ENCODE measurements around the gene ANKRD36C.
A peak's percentile ranks its signal among the peaks of the same experiment; 100 is the strongest.
"Not testable (repeated sequence)": the region's sequence is repeated elsewhere in the genome, so short reads cannot be mapped to it uniquely, and the experiment has no call there.

The ANKRD36C gene

DNA sequence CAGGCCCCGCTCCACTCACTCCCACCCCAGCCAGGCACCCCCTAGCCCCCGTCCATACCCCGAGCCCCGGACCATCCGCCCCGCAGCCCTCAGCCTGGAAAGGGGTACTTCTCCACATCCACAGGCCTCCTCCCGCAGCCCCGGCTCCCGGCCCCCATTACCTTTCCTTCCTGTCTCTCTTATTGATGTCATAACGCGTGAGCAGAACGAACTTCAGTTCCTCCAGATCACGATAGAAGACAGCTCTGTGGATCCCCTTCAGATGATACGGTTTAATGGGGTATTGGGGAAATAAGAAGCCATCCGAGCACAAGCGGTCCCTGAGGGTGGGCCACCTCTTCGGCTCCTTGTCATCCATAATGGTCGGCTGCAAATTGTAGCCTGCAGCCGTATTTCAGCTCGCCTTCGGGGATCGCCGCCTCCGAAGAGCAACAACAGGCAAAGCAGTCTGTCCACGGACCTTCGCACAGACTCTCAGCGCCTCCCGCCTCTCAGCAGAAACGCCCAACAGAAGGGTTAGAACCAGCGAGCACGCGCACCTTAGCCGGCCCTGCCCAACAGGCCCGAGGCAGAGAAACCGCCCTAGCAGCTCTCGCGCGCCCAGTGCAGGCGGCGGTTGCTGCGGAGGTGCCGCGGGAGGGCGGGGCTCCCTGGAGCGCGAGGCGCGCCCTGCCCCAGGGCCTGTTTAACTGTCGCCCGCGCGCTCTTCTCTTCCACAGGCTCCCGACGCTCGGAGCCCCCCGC is at the start of gene ANKRD36C:
Gene ANKRD36C (minus strand): TSS at position 474 of the 744 bp plus-strand sequence. CDS start 116 bp downstream, at position 358.
- peak; percentile 26 for DNase-seq

DNA sequence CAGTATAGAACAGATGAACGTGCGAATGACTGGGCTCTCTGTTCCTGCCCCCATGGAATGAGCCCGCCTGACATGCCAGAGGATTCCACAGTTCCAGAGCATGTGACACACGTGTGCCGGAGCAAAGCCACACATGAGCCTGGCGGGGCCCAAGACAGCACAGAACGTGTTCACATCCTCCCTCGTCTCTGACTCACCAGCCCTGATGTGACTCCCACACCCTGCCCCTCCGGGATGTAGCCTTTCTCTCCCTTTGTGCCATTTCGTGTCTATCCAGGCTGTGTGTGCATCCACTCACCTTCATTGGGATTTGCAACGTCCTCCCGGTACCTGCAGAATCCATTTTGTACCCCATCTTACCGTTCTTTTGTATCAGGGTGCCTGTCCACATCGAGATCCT is 43.9 kb upstream of the ANKRD36C start:
- not testable (repeated sequence) for DNase-seq

DNA sequence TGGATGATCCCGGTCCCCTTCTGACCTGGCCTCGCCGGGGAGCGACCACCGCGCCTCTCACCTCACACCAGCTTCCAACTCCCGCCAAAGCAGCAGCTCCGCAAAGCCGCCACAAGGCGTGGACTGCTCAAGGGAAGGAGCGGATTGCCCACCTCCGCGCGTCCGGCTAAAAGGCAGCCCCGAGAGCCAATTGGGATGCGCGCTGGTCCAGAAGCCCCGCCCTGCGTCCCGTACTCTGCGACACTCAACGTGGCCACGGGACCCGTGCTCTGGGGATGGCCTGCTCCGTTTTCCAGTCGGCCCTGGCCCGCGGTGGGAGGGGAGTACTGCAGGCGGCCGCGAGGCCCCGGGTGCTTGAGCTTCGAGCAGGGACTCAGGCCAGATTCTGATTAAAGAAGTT is 43.2 kb upstream of the ANKRD36C start, which contains the start of gene GPAT2:
Gene GPAT2 (minus strand): TSS at position 125 of the 400 bp plus-strand sequence. CDS start 2,557 bp downstream, outside the sequence.
- DNase-seq, result not testable (repeated sequence)

- DNase-seq, result not testable (repeated sequence)
Observed at GRCh38 chr2:96033997-96034396, 42.4 kb upstream of the ANKRD36C start.

DNA sequence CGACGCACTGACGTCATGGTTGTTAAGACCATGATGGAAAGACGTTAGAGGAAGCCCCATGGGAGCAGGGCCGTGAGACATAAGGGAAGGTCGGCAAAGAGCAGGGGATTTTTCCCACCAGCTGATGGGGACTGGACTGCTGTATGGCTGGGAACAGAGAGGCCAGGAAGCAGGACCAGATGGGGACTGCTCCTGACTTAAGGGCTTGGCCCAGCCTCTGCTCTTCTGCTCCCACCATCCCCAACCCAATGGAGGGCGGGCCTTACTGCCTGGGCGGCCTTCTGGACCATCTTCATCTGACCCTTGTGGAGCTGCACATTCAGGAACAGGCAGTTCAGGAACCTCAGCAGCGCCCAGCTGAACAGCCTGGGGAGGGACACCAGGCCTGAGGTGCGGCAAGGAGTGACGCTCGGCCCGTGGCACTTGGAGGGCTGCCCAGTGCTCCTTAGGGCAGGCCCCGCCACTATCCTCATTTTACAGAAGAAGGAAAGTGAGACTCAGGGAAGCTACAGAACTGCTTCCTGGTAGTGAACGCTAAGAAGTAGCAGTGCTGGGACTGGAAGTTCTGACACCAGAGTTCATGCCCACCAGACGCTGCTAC is 36.2 kb upstream of the ANKRD36C start:
- DNase-seq, result not testable (repeated sequence)

- DNase-seq, result not testable (repeated sequence)
Observed at GRCh38 chr2:96025755-96026154, 34.1 kb upstream of the ANKRD36C start.

- no peak for DNase-seq
Observed at GRCh38 chr2:96025194-96025492, 33.5 kb upstream of the ANKRD36C start.

DNA sequence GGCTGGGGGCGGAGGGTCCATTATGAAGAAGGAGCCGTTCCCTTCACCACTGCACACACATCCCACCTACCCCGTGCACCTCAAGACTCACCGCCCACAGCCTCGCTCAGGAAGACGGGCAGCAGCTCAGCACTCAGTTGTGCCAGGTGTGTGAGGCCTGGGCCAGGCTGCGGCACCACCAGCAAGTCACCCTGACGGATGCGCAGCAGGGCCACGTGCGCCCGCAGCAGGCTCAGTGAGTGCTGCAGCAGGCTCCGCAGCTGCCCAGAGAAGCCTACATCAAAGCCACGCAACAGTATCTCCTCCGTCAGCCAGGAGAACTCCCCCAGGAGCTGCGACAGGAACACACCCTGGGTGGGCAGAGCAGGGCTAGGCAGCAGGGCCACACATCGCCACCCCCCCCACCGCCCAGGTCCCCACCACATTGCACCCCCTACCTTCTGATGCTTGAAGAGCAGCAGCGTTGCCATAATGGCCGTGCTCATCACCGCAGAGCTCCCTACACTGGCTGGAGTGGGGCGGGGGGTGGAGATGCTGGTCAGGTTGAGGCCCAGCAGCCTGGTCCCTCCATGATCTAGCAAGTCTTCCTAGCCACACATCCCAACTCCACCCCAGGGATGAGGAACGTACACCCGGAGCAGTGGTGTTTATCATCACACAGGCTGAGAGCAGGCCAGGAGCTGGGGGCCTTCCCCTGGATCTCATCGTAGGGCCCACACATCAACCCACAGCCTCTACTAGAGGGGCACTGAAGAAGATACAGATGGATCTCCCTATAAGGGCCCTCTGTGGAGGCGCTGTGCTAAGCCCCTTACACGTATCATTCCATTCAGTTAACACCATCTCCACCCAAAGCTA is 32.9 kb upstream of the ANKRD36C start:
- DNase-seq, result no peak

DNA sequence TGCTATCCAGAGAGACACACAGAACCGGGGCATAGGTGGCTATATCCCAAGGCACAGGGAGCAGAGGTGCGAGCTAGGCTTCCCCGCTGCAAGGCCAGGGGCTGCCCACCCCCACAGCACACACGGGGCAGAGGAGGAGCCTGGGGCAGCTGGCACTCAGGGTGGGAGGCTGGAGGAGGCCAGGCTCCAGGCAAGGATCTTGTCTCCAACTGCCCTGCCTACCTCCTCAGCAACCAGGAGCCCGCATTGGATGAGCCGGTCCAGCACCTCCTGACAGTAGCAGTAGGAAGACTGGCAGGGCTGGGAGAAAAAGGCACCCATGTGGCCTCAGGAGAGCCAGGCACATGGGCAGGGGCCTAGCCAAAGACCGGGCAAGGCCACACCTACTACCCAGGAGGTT is 32.1 kb upstream of the ANKRD36C start:
- DNase-seq, result not testable (repeated sequence)

GRCh38 chr2:96022701-96023447 is 31.2 kb upstream of the ANKRD36C start:
- peak; percentile 62 for DNase-seq

DNA sequence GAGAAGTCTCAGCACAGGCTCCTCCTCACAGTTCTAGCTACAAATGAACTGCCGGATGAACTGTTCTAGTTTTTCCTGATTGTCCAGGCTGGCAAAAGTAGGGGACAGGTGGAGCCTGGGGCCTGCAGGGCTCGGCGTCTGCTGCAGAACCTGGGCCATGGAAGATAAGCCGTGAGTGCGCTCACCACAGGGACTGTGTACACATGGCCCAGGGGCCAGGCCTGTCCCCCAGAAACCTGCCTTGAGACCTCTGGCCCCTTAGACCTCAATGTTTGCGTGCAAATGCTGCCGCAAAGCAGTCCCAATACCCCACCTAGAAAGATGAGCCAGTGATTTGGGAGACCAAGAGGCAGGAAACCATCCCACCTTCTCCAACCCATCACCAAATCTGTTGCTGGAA is 30.5 kb upstream of the ANKRD36C start:
- not testable (repeated sequence) for DNase-seq

GRCh38 chr2:96021142-96021541 is 29.5 kb upstream of the ANKRD36C start:
- DNase-seq, result not testable (repeated sequence)

DNA sequence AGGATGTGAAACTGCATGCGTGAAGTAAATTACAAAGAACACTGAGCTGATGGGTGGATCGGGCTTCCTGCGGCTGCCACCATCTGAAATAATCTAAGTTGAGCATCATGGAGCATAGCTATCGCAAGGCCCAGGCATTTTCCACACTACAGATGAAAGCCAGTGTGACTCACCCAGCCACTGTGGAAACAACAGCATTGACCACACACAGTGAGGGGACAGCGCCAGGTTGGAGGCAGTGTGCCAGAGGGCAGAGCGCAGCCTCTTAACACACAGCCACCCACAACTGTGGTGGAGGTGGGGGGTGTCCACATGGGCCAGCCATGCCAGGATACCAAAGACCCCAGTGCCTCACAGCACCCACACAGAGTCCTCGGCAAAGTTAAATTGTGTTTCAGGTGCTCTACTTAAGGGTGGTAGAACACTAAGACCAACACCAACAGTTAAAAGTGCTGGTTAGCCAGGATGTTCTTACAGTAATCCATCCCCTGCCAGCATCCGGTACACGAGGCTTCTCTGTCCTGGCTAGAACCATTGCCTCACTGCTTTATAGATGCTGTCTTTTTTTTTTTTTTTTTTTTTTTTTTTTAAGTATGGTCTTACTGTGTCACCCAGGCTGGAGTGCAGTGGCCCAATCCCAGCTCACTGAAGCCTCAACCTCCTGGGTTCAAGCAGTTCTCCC is 28.4 kb upstream of the ANKRD36C start:
- DNase-seq, result not testable (repeated sequence)

GRCh38 chr2:96016321-96016720 is 24.7 kb upstream of the ANKRD36C start:
- DNase-seq, result not testable (repeated sequence)

DNA sequence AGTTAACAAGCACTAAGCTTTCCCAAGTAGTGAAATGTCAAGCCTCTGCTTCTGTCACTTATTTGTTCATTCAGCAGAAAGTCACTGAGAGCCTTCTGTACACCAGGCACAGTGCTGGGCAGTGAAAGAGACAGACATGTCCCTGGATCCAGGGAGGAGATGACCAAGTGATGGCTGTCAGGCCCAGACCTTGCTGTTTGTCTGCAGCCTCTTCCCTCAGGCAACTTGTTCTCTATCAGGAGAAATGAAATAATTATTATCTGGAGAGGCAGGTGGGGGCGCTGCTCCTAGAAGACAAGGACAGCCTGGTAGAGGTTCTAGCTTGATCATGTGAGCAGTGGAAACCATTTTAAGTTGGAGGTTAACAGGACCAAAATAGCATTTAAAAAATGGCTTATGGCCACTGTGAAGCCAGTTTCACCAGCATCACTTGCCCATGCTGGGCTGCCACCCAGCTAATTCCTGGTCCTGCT is 21.2 kb upstream of the ANKRD36C start:
- DNase-seq, result not testable (repeated sequence)

GRCh38 chr2:96012086-96012791 is 20.6 kb upstream of the ANKRD36C start:
- not testable (repeated sequence) for DNase-seq

GRCh38 chr2:96011129-96011455 is 19.5 kb upstream of the ANKRD36C start:
- peak; percentile 6 for DNase-seq

- peak; percentile 84 for DNase-seq
Observed at GRCh38 chr2:96010320-96011128, 18.9 kb upstream of the ANKRD36C start.

- not testable (repeated sequence) for DNase-seq
Observed at GRCh38 chr2:96009833-96010232, 18.2 kb upstream of the ANKRD36C start.

GRCh38 chr2:96008051-96008450 is 16.4 kb upstream of the ANKRD36C start:
- not testable (repeated sequence) for DNase-seq
